Fibroblast of lung (primary cell): ENCODE data around the gene CCSER2. TPM values are rescaled to one million over a fixed set of nuclear protein-coding genes. Genes with fewer than 3 reads are reported as not detected.
A peak's percentile ranks its signal among the peaks of the same experiment; 100 is the strongest.

Source experiments
- DNase-seq, 2 donors: peaks; one replicate each; pipeline versions ENCODE4 v3.0.0 to v3.0.0-alpha.2; 2010; ENCODE audit warnings: low read depth in 2 of 2
- H2AFZ ChIP-seq: 2 replicates; pipeline ENCODE4 v1.5.1; 2012; ENCODE audit warnings: low read length, control low read depth, inconsistent platforms
- H3K27ac ChIP-seq: 2 replicates; pipeline ENCODE4 v1.5.1; 2011; ENCODE audit warnings: low read length, control low read depth; ENCODE audit not compliant: insufficient read depth
- H3K27me3 ChIP-seq: 2 replicates; pipeline ENCODE4 v1.5.1; 2011; ENCODE audit warnings: mild to moderate bottlenecking, low read length; ENCODE audit not compliant: control insufficient read depth, insufficient read depth
- H3K36me3 ChIP-seq: 2 replicates; pipeline ENCODE4 v1.5.1; 2011; ENCODE audit warnings: low read length; ENCODE audit not compliant: control insufficient read depth, insufficient read depth
- H3K4me1 ChIP-seq: 2 replicates; pipeline ENCODE4 v1.5.1; 2011; ENCODE audit warnings: low read length; ENCODE audit not compliant: control insufficient read depth, insufficient read depth; ENCODE audit errors: extremely low read depth
- H3K4me2 ChIP-seq: 2 replicates; pipeline ENCODE4 v1.5.1; 2011; ENCODE audit warnings: low read length, control low read depth; ENCODE audit not compliant: insufficient read depth; ENCODE audit errors: extremely low read depth
- H3K4me3 ChIP-seq, 4 experiments: fragments of 200-600 bp in 1 of 4; sonication (generic) in 1 of 4; replicated peaks in 1 of 4; 2 replicates each; pipeline ENCODE4 v1.5.1; 2011 to 2016; ENCODE audit warnings: low read length in 4 of 4, low read depth in 3 of 4, mild to moderate bottlenecking in 3 of 4, control low read depth in 2 of 4, inconsistent platforms in 1 of 4, mixed read lengths in 1 of 4; ENCODE audit not compliant: insufficient read depth in 1 of 4; ENCODE audit errors: control extremely low read depth in 1 of 4
- H3K79me2 ChIP-seq: 2 replicates; pipeline ENCODE4 v1.5.1; 2012; ENCODE audit warnings: mild to moderate bottlenecking, low read length, inconsistent platforms; ENCODE audit not compliant: control insufficient read depth, insufficient read depth
- H3K9ac ChIP-seq: 2 replicates; pipeline ENCODE4 v1.5.1; 2011; ENCODE audit warnings: mild to moderate bottlenecking, low read length, control low read depth; ENCODE audit not compliant: insufficient read depth
- H3K9me3 ChIP-seq: 2 replicates; pipeline ENCODE4 v1.5.1; 2012; ENCODE audit warnings: low read depth, low read length; ENCODE audit not compliant: control insufficient read depth, insufficient read depth
- H4K20me1 ChIP-seq: 2 replicates; pipeline ENCODE4 v1.5.1; 2011; ENCODE audit warnings: low read length; ENCODE audit not compliant: control insufficient read depth, insufficient read depth; ENCODE audit errors: extremely low read depth
- CTCF ChIP-seq, 2 donors: IDR thresholded peaks in 1 of 2; conservative IDR thresholded peaks in 1 of 2; 1 replicate in 1 of 2; 2 replicates in 1 of 2; pipeline ENCODE4 v1.5.1; 2011 to 2012; ENCODE audit warnings: low read length in 2 of 2, control low read depth in 1 of 2, inconsistent platforms in 1 of 2, low read depth in 1 of 2, mild to moderate bottlenecking in 1 of 2
- EZH2 ChIP-seq: IDR thresholded peaks from 2 replicates; pipeline ENCODE4 v1.5.1; 2012; ENCODE audit warnings: low read length, control low read depth, mild to moderate bottlenecking; ENCODE audit errors: missing control alignments
- polyA plus RNA-seq, 2 donors: library from polyadenylated mRNA; depleted of rRNA in 1 of 2; stranded (reverse) in 1 of 2; unstranded in 1 of 2; fragments of >200 nt; gene quantifications; 2 replicates each; pipeline ENCODE4 v1.2.1, GENCODE V29; 2011 to 2012; ENCODE audit warnings: missing spikeins in 1 of 2
- total RNA-seq: library from RNA; depleted of rRNA; stranded (reverse); fragments of >200 nt; gene quantifications from 2 replicates; pipeline ENCODE4 v1.2.1, GENCODE V29; 2014

Gene CCSER2
- total and polyA plus RNA-seq, 2 donors (not counting 1 experiment from before 2014, with no cell fraction given) = 28.2 to 65.4 TPM

- Histone ChIP-seq H3K4me2 (peak overlapping the region; percentile 79), H3K9ac (no peak overlapping the region), H3K27me3 (no peaks in the 10 kb centered on the region), H3K27ac (no peak overlapping the region), H3K36me3 (no peaks in the 10 kb centered on the region), H2AFZ (peak overlapping the region; percentile 74), H4K20me1 (no peaks in the 10 kb centered on the region), H3K4me1 (peaks cover 7% of the 10 kb centered on the region), H3K9me3 (no peaks in the 10 kb centered on the region), H3K4me3 (no peak overlapping the region), H3K79me2 (no peaks in the 10 kb centered on the region)
- DNase-seq = no peak
- TF ChIP-seq EZH2 (no peak), CTCF (conservative IDR thresholded peaks at IDR 0.05 in 1 of 2, IDR thresholded peaks at IDR 0.05 in 1 of 2; ENCODE audit: low read depth in 1 of 2, low read length in 2 of 2) (no peak)
Measured at GRCh38 chr10:84541289-84541637, 212.9 kb downstream of the CCSER2 start.

GRCh38 chr10:84542522-84543490 lies 214.4 kb downstream of the CCSER2 start:
- no peaks in the 10 kb centered on the region for H3K27me3 ChIP-seq
- peaks cover 7% of the 10 kb centered on the region for H3K4me1 ChIP-seq
- H3K4me3 ChIP-seq = no peak overlapping the region
- H3K27ac ChIP-seq = no peak overlapping the region
- no peak for DNase-seq
- no peak overlapping the region for H3K4me2 ChIP-seq
- no peak overlapping the region for H3K9ac ChIP-seq
- no peak overlapping the region for H2AFZ ChIP-seq
- no peaks in the 10 kb centered on the region for H3K36me3 ChIP-seq
- no peaks in the 10 kb centered on the region for H3K9me3 ChIP-seq
- no peaks in the 10 kb centered on the region for H3K79me2 ChIP-seq
- no peaks in the 10 kb centered on the region for H4K20me1 ChIP-seq
- TF ChIP-seq CTCF (conservative IDR thresholded peaks at IDR 0.05 in 1 of 2, IDR thresholded peaks at IDR 0.05 in 1 of 2; ENCODE audit: low read depth in 1 of 2, low read length in 2 of 2) (no peak), EZH2 (no peak)

GRCh38 chr10:84543948-84544347 lies 215.6 kb downstream of the CCSER2 start:
- Histone ChIP-seq H3K79me2 (no peaks in the 10 kb centered on the region), H2AFZ (no peak overlapping the region), H3K4me1 (peaks cover 7% of the 10 kb centered on the region), H3K4me3 (no peak overlapping the region), H3K27me3 (no peaks in the 10 kb centered on the region), H3K9me3 (no peaks in the 10 kb centered on the region), H4K20me1 (no peaks in the 10 kb centered on the region), H3K27ac (no peak overlapping the region), H3K4me2 (no peak overlapping the region), H3K9ac (no peak overlapping the region), H3K36me3 (no peaks in the 10 kb centered on the region)
- no peak for DNase-seq
- no peak for TF ChIP-seq CTCF (conservative IDR thresholded peaks at IDR 0.05 in 1 of 2, IDR thresholded peaks at IDR 0.05 in 1 of 2; ENCODE audit: low read depth in 1 of 2, low read length in 2 of 2)
